Measurements from ENCODE around the gene MRPL40. TPM values are rescaled to one million over a fixed set of nuclear protein-coding genes. Genes with fewer than 3 reads are reported as not detected.

MRPL40 gene
- total and polyA plus RNA-seq, 2 of the 13 experiments (the other 11 are each of a cell fraction or from before 2014, with no cell fraction given) = 42.7 to 79.7 TPM

GRCh38 chr22:19432133-19432851 lies at the start of gene MRPL40 (continued):
- TF ChIP-seq ZBTB44 (CRISPR knock-in tag; IDR thresholded peaks at IDR 0.05) (peak; percentile 89; the same call in 1 of the 2 replicates), ELF4 (CRISPR knock-in tag; IDR thresholded peaks at IDR 0.05; ENCODE audit: borderline replicate concordance) (no peak; the same call in 1 of the 2 replicates), ZFP41 (CRISPR knock-in tag; IDR thresholded peaks at IDR 0.05; ENCODE audit: borderline replicate concordance) (no peak), ZNF572 (CRISPR knock-in tag; IDR thresholded peaks at IDR 0.05) (peak; percentile 99), ZNF549 (CRISPR knock-in tag; IDR thresholded peaks at IDR 0.05) (no peak), SYNCRIP (IDR thresholded peaks at IDR 0.05; ENCODE audit: insufficient read depth, low read depth, low read length) (no peak), TCF7 (IDR thresholded peaks at IDR 0.05; ENCODE audit: low read depth) (no peak), ZFP90 (CRISPR knock-in tag; IDR thresholded peaks at IDR 0.05; ENCODE audit: borderline replicate concordance) (peak; percentile 76), BCL6 (CRISPR knock-in tag; IDR thresholded peaks at IDR 0.05) (peak; percentile 80; the same call in 1 of the 2 replicates), KDM6A (CRISPR knock-in tag; IDR thresholded peaks at IDR 0.05; ENCODE audit: low read depth) (peak; percentile 55; the same call in 1 of the 2 replicates), PTBP1 (IDR thresholded peaks at IDR 0.05; ENCODE audit: low read depth, low read length, poor library complexity, severe bottlenecking) (no peak), ZBTB3 (CRISPR knock-in tag; IDR thresholded peaks at IDR 0.05; ENCODE audit: borderline replicate concordance, low read depth) (peak; percentile 78; the same call in 1 of the 2 replicates), ZNF251 (CRISPR knock-in tag; IDR thresholded peaks at IDR 0.05) (no peak), GPN1 (CRISPR knock-in tag; IDR thresholded peaks at IDR 0.05; ENCODE audit: borderline replicate concordance) (peak; percentile 82; the same call in 1 of the 2 replicates), ZBTB46 (CRISPR knock-in tag; IDR thresholded peaks at IDR 0.05; ENCODE audit: borderline replicate concordance) (no peak), PBX2 (CRISPR knock-in tag; IDR thresholded peaks at IDR 0.05) (no peak), ZBED4 (CRISPR knock-in tag; IDR thresholded peaks at IDR 0.05; ENCODE audit: borderline replicate concordance) (peak; percentile 86)
